ENCODE measurements around the gene STXBP1. TPM values are rescaled to one million over a fixed set of nuclear protein-coding genes. Genes with fewer than 3 reads are reported as not detected.

STXBP1 gene
- total RNA-seq, 2 donors from 2014 or later = 66.2 to 87.3 TPM

GRCh38 chr9:127729522-127730256 is 117.6 kb downstream of the STXBP1 start:
- no peak for TF ChIP-seq CTCF (IDR thresholded peaks at IDR 0.05)
- Histone ChIP-seq H3K4me3 (no peak overlapping the region), H3K27me3 (replicated peaks; ENCODE audit: insufficient read depth) (no peaks in the 10 kb centered on the region), H3K9me3 (no peaks in the 10 kb centered on the region), H3K4me1 (ENCODE audit: control insufficient read depth in 1 of 2, low read depth in 2 of 2) (peaks cover 5 to 8% of the 10 kb centered on the region in 2 donors), H3K36me3 (no peaks in the 10 kb centered on the region), H3K27ac (no peak overlapping the region)
- ATAC-seq (ENCODE audit: insufficient number of reproducible peaks, low FRiP score, low read depth) (no peak), DNase-seq (ENCODE audit: low spot score) (no peak)

GRCh38 chr9:127730262-127730661 is 118.2 kb downstream of the STXBP1 start:
- Histone ChIP-seq H3K4me1 (ENCODE audit: control insufficient read depth in 1 of 2, low read depth in 2 of 2) (peaks cover 4 to 7% of the 10 kb centered on the region in 2 donors), H3K27me3 (replicated peaks; ENCODE audit: insufficient read depth) (no peaks in the 10 kb centered on the region), H3K9me3 (no peaks in the 10 kb centered on the region), H3K36me3 (no peaks in the 10 kb centered on the region), H3K4me3 (no peak overlapping the region), H3K27ac (no peak overlapping the region)
- no peak for TF ChIP-seq CTCF (IDR thresholded peaks at IDR 0.05)
- ATAC-seq (ENCODE audit: insufficient number of reproducible peaks, low FRiP score, low read depth) = no peak
- no peak for DNase-seq (ENCODE audit: low spot score)

GRCh38 chr9:127730799-127731410 is 118.8 kb downstream of the STXBP1 start:
- Histone ChIP-seq H3K9me3 (no peaks in the 10 kb centered on the region), H3K36me3 (no peaks in the 10 kb centered on the region), H3K4me3 (no peak overlapping the region), H3K27ac (no peak overlapping the region), H3K4me1 (ENCODE audit: control insufficient read depth in 1 of 2, low read depth in 2 of 2) (peaks cover 4 to 11% of the 10 kb centered on the region in 2 donors), H3K27me3 (replicated peaks; ENCODE audit: insufficient read depth) (no peaks in the 10 kb centered on the region)
- TF ChIP-seq CTCF (IDR thresholded peaks at IDR 0.05) = no peak
- DNase-seq (ENCODE audit: low spot score) (no peak), ATAC-seq (ENCODE audit: insufficient number of reproducible peaks, low FRiP score, low read depth) (no peak)

- H3K36me3 ChIP-seq = no peaks in the 10 kb centered on the region
- DNase-seq (ENCODE audit: low spot score) (no peak), ATAC-seq (ENCODE audit: insufficient number of reproducible peaks, low FRiP score, low read depth) (no peak)
- no peak overlapping the region for H3K4me3 ChIP-seq
- no peaks in the 10 kb centered on the region for H3K27me3 ChIP-seq (replicated peaks; ENCODE audit: insufficient read depth)
- H3K9me3 ChIP-seq = no peaks in the 10 kb centered on the region
- peaks cover 4 to 11% of the 10 kb centered on the region in 2 donors for H3K4me1 ChIP-seq (ENCODE audit: control insufficient read depth in 1 of 2, low read depth in 2 of 2)
- TF ChIP-seq CTCF (IDR thresholded peaks at IDR 0.05) = no peak
- H3K27ac ChIP-seq = no peak overlapping the region
Measured at GRCh38 chr9:127731938-127732337, 119.9 kb downstream of the STXBP1 start.

GRCh38 chr9:127732444-127732843 is 120.4 kb downstream of the STXBP1 start:
- H3K9me3 ChIP-seq = no peaks in the 10 kb centered on the region
- H3K4me3 ChIP-seq = no peak overlapping the region
- H3K27me3 ChIP-seq (replicated peaks; ENCODE audit: insufficient read depth) = no peaks in the 10 kb centered on the region
- ATAC-seq (ENCODE audit: insufficient number of reproducible peaks, low FRiP score, low read depth) (no peak), DNase-seq (ENCODE audit: low spot score) (no peak)
- no peak overlapping the region for H3K27ac ChIP-seq
- no peaks in the 10 kb centered on the region for H3K36me3 ChIP-seq
- TF ChIP-seq CTCF (IDR thresholded peaks at IDR 0.05) = no peak
- peaks cover 4 to 11% of the 10 kb centered on the region in 2 donors for H3K4me1 ChIP-seq (ENCODE audit: control insufficient read depth in 1 of 2, low read depth in 2 of 2)

Data from thoracic aorta (tissue), 2 donors.